GM21423 (cell line): Measurements from ENCODE around the gene ANXA5.
"Not testable (repeated sequence)": the region's sequence is repeated elsewhere in the genome, so short reads cannot be mapped to it uniquely, and the experiment has no call there.

Source experiments
- ATAC-seq: cut with Tn5 transposase; IDR thresholded peaks from one replicate; pipeline ENCODE4 v1.9.1; 2021; ENCODE audit warnings: mild to moderate bottlenecking, moderate library complexity; ENCODE audit not compliant: unreplicated experiment

Gene ANXA5

GRCh38 chr4:121696581-121697461, at the start of gene ANXA5:
Gene ANXA5, minus strand, starts transcription at chr4:121696980. Its CDS starts 391 bp downstream, at chr4:121696589.
- peak; percentile 89 for ATAC-seq

GRCh38 chr4:121742794-121743193, 46.0 kb upstream of the ANXA5 start:
- no peak for ATAC-seq

GRCh38 chr4:121741751-121742150, 45.0 kb upstream of the ANXA5 start:
- ATAC-seq, result no peak

GRCh38 chr4:121740796-121741409, 44.1 kb upstream of the ANXA5 start:
- ATAC-seq, result no peak

GRCh38 chr4:121739575-121739974, 42.8 kb upstream of the ANXA5 start:
- no peak for ATAC-seq

GRCh38 chr4:121738780-121739535, 42.2 kb upstream of the ANXA5 start:
- no peak for ATAC-seq

- ATAC-seq, result no peak
These were observed 41.2 kb upstream of the ANXA5 start for GRCh38 chr4:121737846-121738554.

GRCh38 chr4:121736735-121737351, 40.1 kb upstream of the ANXA5 start:
- no peak for ATAC-seq

GRCh38 chr4:121734571-121734970, 37.8 kb upstream of the ANXA5 start:
- no peak for ATAC-seq

- no peak for ATAC-seq
These were observed 37.2 kb upstream of the ANXA5 start for GRCh38 chr4:121733942-121734341.

- ATAC-seq, result not testable (repeated sequence)
These were observed 33.0 kb upstream of the ANXA5 start for GRCh38 chr4:121729753-121730152.

- ATAC-seq, result no peak
These were observed 32.0 kb upstream of the ANXA5 start for GRCh38 chr4:121728798-121729226.

GRCh38 chr4:121728066-121728465, 31.3 kb upstream of the ANXA5 start:
- ATAC-seq, result no peak

- peak; percentile 98 for ATAC-seq
These were observed 30.0 kb upstream of the ANXA5 start for GRCh38 chr4:121726642-121727268.

- no peak for ATAC-seq
These were observed 27.9 kb upstream of the ANXA5 start for GRCh38 chr4:121724671-121725070.

- no peak for ATAC-seq
These were observed 24.9 kb upstream of the ANXA5 start for GRCh38 chr4:121721700-121722099.

- no peak for ATAC-seq
These were observed 23.3 kb upstream of the ANXA5 start for GRCh38 chr4:121720109-121720508.

GRCh38 chr4:121717680-121718237, 21.0 kb upstream of the ANXA5 start:
- ATAC-seq, result no peak

- no peak for ATAC-seq
These were observed 17.8 kb upstream of the ANXA5 start for GRCh38 chr4:121714548-121714947.

GRCh38 chr4:121712783-121713182, 16.0 kb upstream of the ANXA5 start:
- ATAC-seq, result no peak
